HEK293 (cell line): Measurements from ENCODE around the gene RXRG.

Experiments
- GLIS1 ChIP-seq: fragments of 450-650 bp; formaldehyde crosslinking; IDR thresholded peaks from 2 replicates; pipeline ENCODE4 v1.5.1; 2016; ENCODE audit warnings: missing biosample characterization, missing genetic modification characterization
- KLF16 ChIP-seq: fragments of 450-650 bp; formaldehyde crosslinking; IDR thresholded peaks from 2 replicates; pipeline ENCODE4 v1.5.1; 2017; ENCODE audit warnings: missing biosample characterization, missing genetic modification characterization
- TCF7L2 ChIP-seq: IDR thresholded peaks from 2 replicates; pipeline ENCODE4 v1.6.1; 2011; ENCODE audit warnings: low read depth, mild to moderate bottlenecking, inconsistent platforms, low read length, moderate library complexity, borderline replicate concordance
- ZNF175 ChIP-seq: fragments of 450-650 bp; formaldehyde crosslinking; IDR thresholded peaks from 2 replicates; pipeline ENCODE4 v1.5.1; 2016; ENCODE audit warnings: missing biosample characterization, missing genetic modification characterization
- ZNF23 ChIP-seq: fragments of 450-650 bp; formaldehyde crosslinking; IDR thresholded peaks from 2 replicates; pipeline ENCODE4 v1.5.1; 2016; ENCODE audit warnings: missing biosample characterization, missing genetic modification characterization, borderline replicate concordance
- ZNF426 ChIP-seq: fragments of 450-650 bp; formaldehyde crosslinking; IDR thresholded peaks from 2 replicates; pipeline ENCODE4 v1.5.1; 2017; ENCODE audit warnings: missing biosample characterization, missing genetic modification characterization, mild to moderate bottlenecking, inconsistent platforms, moderate library complexity
- ZNF529 ChIP-seq: fragments of 450-650 bp; formaldehyde crosslinking; IDR thresholded peaks from 2 replicates; pipeline ENCODE4 v1.5.1; 2017; ENCODE audit warnings: missing genetic modification characterization, missing biosample characterization; ENCODE audit not compliant: insufficient replicate concordance
- TF ChIP-seq, protein P1 (sequence below): fragments of 450-650 bp; formaldehyde crosslinking; IDR thresholded peaks from 2 replicates; pipeline ENCODE4 v1.5.1; 2016; ENCODE audit warnings: missing biosample characterization, missing genetic modification characterization

DNA sequence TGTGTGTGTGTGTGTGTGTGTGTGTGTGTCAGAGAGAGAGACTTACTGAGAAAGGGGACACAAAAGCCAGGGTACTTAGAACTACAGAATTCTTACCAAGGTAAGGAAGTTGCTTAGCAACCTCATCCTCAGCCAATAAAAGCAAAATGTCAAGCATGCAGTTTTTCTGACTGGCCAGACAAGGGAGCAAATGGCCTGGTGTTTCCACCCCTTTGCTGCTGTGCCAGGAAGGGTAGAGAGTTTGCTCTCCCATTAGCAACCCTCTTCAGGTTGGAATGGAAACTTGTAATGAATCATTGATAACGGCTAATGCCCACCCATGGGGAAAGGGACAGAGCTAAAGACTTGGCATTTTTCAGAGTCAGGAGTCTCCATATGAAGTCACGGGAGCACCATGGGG, 10.6 kb downstream of the RXRG start:
- no peak for TF ChIP-seq GLIS1 (tag by site-specific recombination)
- no peak for TF ChIP-seq ZNF175 (tag by site-specific recombination)
- no peak for TF ChIP-seq TCF7L2
- TF ChIP-seq KLF16 (tag by site-specific recombination): no peak
- no peak for TF ChIP-seq ZNF426 (tag by site-specific recombination)
- TF ChIP-seq ZNF529 (tag by site-specific recombination): no peak
- no peak for TF ChIP-seq ZNF23 (tag by site-specific recombination)
- TF ChIP-seq, protein P1, sequence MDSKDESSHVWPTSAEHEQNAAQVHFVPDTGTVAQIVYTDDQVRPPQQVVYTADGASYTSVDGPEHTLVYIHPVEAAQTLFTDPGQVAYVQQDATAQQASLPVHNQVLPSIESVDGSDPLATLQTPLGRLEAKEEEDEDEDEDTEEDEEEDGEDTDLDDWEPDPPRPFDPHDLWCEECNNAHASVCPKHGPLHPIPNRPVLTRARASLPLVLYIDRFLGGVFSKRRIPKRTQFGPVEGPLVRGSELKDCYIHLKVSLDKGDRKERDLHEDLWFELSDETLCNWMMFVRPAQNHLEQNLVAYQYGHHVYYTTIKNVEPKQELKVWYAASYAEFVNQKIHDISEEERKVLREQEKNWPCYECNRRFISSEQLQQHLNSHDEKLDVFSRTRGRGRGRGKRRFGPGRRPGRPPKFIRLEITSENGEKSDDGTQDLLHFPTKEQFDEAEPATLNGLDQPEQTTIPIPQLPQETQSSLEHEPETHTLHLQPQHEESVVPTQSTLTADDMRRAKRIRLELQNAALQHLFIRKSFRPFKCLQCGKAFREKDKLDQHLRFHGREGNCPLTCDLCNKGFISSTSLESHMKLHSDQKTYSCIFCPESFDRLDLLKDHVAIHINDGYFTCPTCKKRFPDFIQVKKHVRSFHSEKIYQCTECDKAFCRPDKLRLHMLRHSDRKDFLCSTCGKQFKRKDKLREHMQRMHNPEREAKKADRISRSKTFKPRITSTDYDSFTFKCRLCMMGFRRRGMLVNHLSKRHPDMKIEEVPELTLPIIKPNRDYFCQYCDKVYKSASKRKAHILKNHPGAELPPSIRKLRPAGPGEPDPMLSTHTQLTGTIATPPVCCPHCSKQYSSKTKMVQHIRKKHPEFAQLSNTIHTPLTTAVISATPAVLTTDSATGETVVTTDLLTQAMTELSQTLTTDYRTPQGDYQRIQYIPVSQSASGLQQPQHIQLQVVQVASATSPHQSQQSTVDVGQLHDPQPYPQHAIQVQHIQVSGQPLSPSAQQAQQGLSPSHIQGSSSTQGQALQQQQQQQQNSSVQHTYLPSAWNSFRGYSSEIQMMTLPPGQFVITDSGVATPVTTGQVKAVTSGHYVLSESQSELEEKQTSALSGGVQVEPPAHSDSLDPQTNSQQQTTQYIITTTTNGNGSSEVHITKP (tag by site-specific recombination): no peak
